IMR-90 (cell line): Measurements from ENCODE around the gene ULK2. TPM values are rescaled to one million over a fixed set of nuclear protein-coding genes. Genes with fewer than 3 reads are reported as not detected.

Experiments used
- ATAC-seq: fragments of 200-7000 bp; cut with Tn5 transposase; 2 replicates; pipeline ENCODE4 v1.9.1; 2020; ENCODE audit warnings: low read depth, mild to moderate bottlenecking, moderate library complexity
- BruUV-seq: library from RNA; stranded (reverse); fragments of 400-500 nt; replicated peaks from 2 replicates; lab custom pipeline; 2021; lab: Mats Ljungman, UMichigan
- CTCF ChIA-PET: fragments of 300-600 bp; formaldehyde crosslinking; extraction: SDS; loops from one replicate; lab custom pipeline; 2021; ENCODE audit warnings: antibody characterized with exemption; lab: Yijun Ruan, JAX
- POLR2A ChIA-PET: fragments of 300-600 bp; sonication (Branson Sonifier 250); formaldehyde crosslinking; loops from one replicate; lab custom pipeline; 2022; ENCODE audit warnings: antibody characterized with exemption; ENCODE audit not compliant: unreplicated experiment; lab: Charles Lee
- DNase-seq: peaks from one replicate; pipeline ENCODE4 v3.0.0; 2013
- H2AFZ ChIP-seq: replicated peaks from 2 replicates; pipeline ENCODE3; 2013; ENCODE audit warnings: low read length, mild to moderate bottlenecking; ENCODE audit not compliant: poor library complexity
- H2AK5ac ChIP-seq: 2 replicates; pipeline ENCODE4 v1.6.1; 2013; ENCODE audit warnings: low read depth, low read length, inconsistent platforms
- H2AK9ac ChIP-seq: replicated peaks from 2 replicates; pipeline ENCODE3; 2013; ENCODE audit warnings: mild to moderate bottlenecking, low read depth, low read length, moderate library complexity; ENCODE audit not compliant: poor library complexity
- H2BK120ac ChIP-seq: 2 replicates; pipeline ENCODE4 v1.6.1; 2013; ENCODE audit warnings: low read depth, low read length, inconsistent platforms
- H2BK15ac ChIP-seq: 3 replicates; pipeline ENCODE4 v1.6.1; 2013; ENCODE audit warnings: low read depth, low read length, inconsistent platforms
- H2BK20ac ChIP-seq: 2 replicates; pipeline ENCODE4 v1.6.1; 2013; ENCODE audit warnings: low read depth, mild to moderate bottlenecking, inconsistent platforms, low read length, moderate library complexity
- H2BK5ac ChIP-seq: 2 replicates; pipeline ENCODE4 v1.6.1; 2013; ENCODE audit warnings: mild to moderate bottlenecking, low read depth, low read length, inconsistent platforms; ENCODE audit not compliant: poor library complexity, severe bottlenecking
- H3K14ac ChIP-seq: replicated peaks from 2 replicates; pipeline ENCODE4 v1.6.1; 2013; ENCODE audit warnings: low read depth, low read length, inconsistent platforms
- H3K18ac ChIP-seq: 2 replicates; pipeline ENCODE4 v1.6.1; 2013; ENCODE audit warnings: low read depth, low read length, control low read depth
- H3K23ac ChIP-seq: 2 replicates; pipeline ENCODE4 v1.6.1; 2013; ENCODE audit warnings: low read depth, low read length, inconsistent platforms
- H3K27ac ChIP-seq: 2 replicates; pipeline ENCODE4 v1.5.1; 2013; ENCODE audit warnings: mild to moderate bottlenecking, control low read depth, low read length; ENCODE audit not compliant: insufficient read depth
- H3K27me3 ChIP-seq: 2 replicates; pipeline ENCODE4 v1.6.1; 2013; ENCODE audit warnings: low read length; ENCODE audit not compliant: control insufficient read depth, insufficient read depth
- H3K36me3 ChIP-seq: 2 replicates; pipeline ENCODE4 v1.6.1; 2013; ENCODE audit warnings: low read length, mixed read lengths; ENCODE audit not compliant: control insufficient read depth, insufficient read depth
- H3K4ac ChIP-seq: 2 replicates; pipeline ENCODE4 v1.6.1; 2013; ENCODE audit warnings: low read depth, low read length, inconsistent platforms
- H3K4me1 ChIP-seq: 2 replicates; pipeline ENCODE4 v1.6.1; 2013; ENCODE audit warnings: low read length, mixed read lengths; ENCODE audit not compliant: control insufficient read depth, insufficient read depth
- H3K4me2 ChIP-seq: 2 replicates; pipeline ENCODE4 v1.6.1; 2013; ENCODE audit warnings: low read depth, mild to moderate bottlenecking, control low read depth, low read length, moderate library complexity
- H3K4me3 ChIP-seq: 2 replicates; pipeline ENCODE4 v1.5.1; 2013; ENCODE audit warnings: low read depth, mild to moderate bottlenecking, control low read depth, low read length, moderate library complexity; ENCODE audit not compliant: insufficient read depth
- H3K56ac ChIP-seq: 2 replicates; pipeline ENCODE4 v1.6.1; 2013; ENCODE audit warnings: low read length, inconsistent platforms; ENCODE audit not compliant: insufficient read depth; ENCODE audit errors: extremely low read depth
- H3K79me1 ChIP-seq, 2 experiments: 2 replicates each; pipeline ENCODE4 v1.6.1; 2013; ENCODE audit warnings: low read length in 2 of 2, inconsistent platforms in 1 of 2, low read depth in 1 of 2
- H3K9ac ChIP-seq: 2 replicates; pipeline ENCODE4 v1.6.1; 2013; ENCODE audit warnings: low read depth, low read length, control low read depth
- H3K9me1 ChIP-seq: 2 replicates; pipeline ENCODE4 v1.6.1; 2013; ENCODE audit warnings: low read length, inconsistent platforms; ENCODE audit not compliant: insufficient read depth
- H3K9me3 ChIP-seq: 2 replicates; pipeline ENCODE4 v1.6.1; 2013; ENCODE audit warnings: low read length; ENCODE audit not compliant: control insufficient read depth, insufficient read depth
- H4K20me1 ChIP-seq: 2 replicates; pipeline ENCODE4 v1.6.1; 2013; ENCODE audit warnings: low read length, inconsistent platforms; ENCODE audit not compliant: insufficient read depth
- H4K5ac ChIP-seq: 2 replicates; pipeline ENCODE4 v1.6.1; 2013; ENCODE audit warnings: mild to moderate bottlenecking, low read depth, low read length, control low read depth
- H4K8ac ChIP-seq, 2 experiments: 2 replicates each; pipeline ENCODE4 v1.6.1; 2013; ENCODE audit warnings: low read depth in 2 of 2, low read length in 2 of 2, control low read depth in 1 of 2, inconsistent platforms in 1 of 2
- H4K91ac ChIP-seq: 2 replicates; pipeline ENCODE4 v1.6.1; 2013; ENCODE audit warnings: low read depth, low read length, inconsistent platforms; ENCODE audit not compliant: insufficient read depth
- BHLHE40 ChIP-seq: fragments of 150-350 bp; IDR thresholded peaks from 2 replicates; pipeline ENCODE4 v1.6.1; 2016; ENCODE audit warnings: mild to moderate bottlenecking, low read depth, low read length
- CEBPB ChIP-seq: IDR thresholded peaks from 2 replicates; pipeline ENCODE4 v1.6.1; 2012; ENCODE audit warnings: low read depth, low read length, improper control_type of control experiment
- MAFK ChIP-seq: IDR thresholded peaks from 2 replicates; pipeline ENCODE4 v1.6.1; 2012; ENCODE audit warnings: low read depth, low read length, improper control_type of control experiment
- MXI1 ChIP-seq: IDR thresholded peaks from 2 replicates; pipeline ENCODE4 v1.6.1; 2012; ENCODE audit warnings: low read depth, mild to moderate bottlenecking, low read length, moderate library complexity, borderline replicate concordance
- RCOR1 ChIP-seq: IDR thresholded peaks from 2 replicates; pipeline ENCODE4 v1.6.1; 2012; ENCODE audit warnings: mild to moderate bottlenecking, low read length, improper control_type of control experiment; ENCODE audit not compliant: insufficient replicate concordance
- SMC3 ChIP-seq: fragments of 150-350 bp; IDR thresholded peaks from 2 replicates; pipeline ENCODE4 v1.6.1; 2016; ENCODE audit warnings: low read depth, mild to moderate bottlenecking, antibody characterized with exemption, low read length, moderate library complexity
- USF2 ChIP-seq: fragments of 150-350 bp; IDR thresholded peaks from 2 replicates; pipeline ENCODE4 v1.6.1; 2017; ENCODE audit warnings: mild to moderate bottlenecking, antibody characterized with exemption, low read length, low read depth
- WGBS, 2 experiments: methylation state at CpG; one replicate each; pipeline versions ENCODE4 v1.1.5 to v1.1.7; 2013; ENCODE audit warnings: missing lambda C conversion rate in 2 of 2; ENCODE audit not compliant: insufficient read length in 1 of 2; ENCODE audit errors: extremely low coverage in 2 of 2; 5-methylcytosine and 5-hydroxymethylcytosine counted together
- dilution Hi-C: fragments of 300-500 bp; cut with HindIII; formaldehyde crosslinking; loops from one replicate; pipeline ENCODE4 v1.14.3; 2018; ENCODE audit warnings: low sequenced_read_pairs; ENCODE audit not compliant: unreplicated experiment
- in situ Hi-C: fragments of 300-500 bp; cut with MboI; formaldehyde crosslinking; loops from 3 replicates; pipeline ENCODE4 v1.14.3; 2019; ENCODE audit warnings: low sequenced_read_pairs, inconsistent platforms, mixed read lengths
- intact Hi-C: fragments of 100-400 bp; cut with micrococcal nuclease; formaldehyde crosslinking; loops from 2 replicates; pipeline ENCODE4 v1.10.0; 2022
- polyA plus RNA-seq, 3 experiments: library from polyadenylated mRNA; depleted of rRNA; stranded (reverse); fragments of >200 nt; gene quantifications; 2 replicates each; pipeline ENCODE4 v1.2.3, GENCODE V29; 2012; ENCODE audit warnings: low replicate concordance in 1 of 3
- total RNA-seq: library from RNA; depleted of rRNA; stranded (reverse); fragments of >200 nt; gene quantifications from 2 replicates; pipeline ENCODE4 v1.2.3, GENCODE V29; 2012
- TF ChIP-seq, protein P1 (sequence below): conservative IDR thresholded peaks from 2 replicates; pipeline ENCODE4 v1.5.1; 2012; ENCODE audit warnings: mild to moderate bottlenecking, low read depth, low read length, improper control_type of control experiment

ULK2 gene
- total and polyA plus RNA-seq, 2 of the 4 experiments (the other 2 are of a cell fraction) = 8.9 to 10.8 TPM

GRCh38 chr17:19727501-19728078 lies 140.1 kb downstream of the ULK2 start:
- Histone ChIP-seq H3K4ac (peak overlapping the region; percentile 75), H2AK5ac (peak overlapping the region; percentile 10), H2BK120ac (peak overlapping the region; percentile 78), H3K14ac (0 out of 2 replicates have a peak overlapping the region, but pooled peaks have one; percentile 28), H2BK20ac (peak overlapping the region; percentile 59), H2AFZ (peak overlapping the region; percentile 35), H3K18ac (peak overlapping the region; percentile 70), H3K79me1 (no peaks in the 10 kb centered on the region), H3K9ac (peak overlapping the region; percentile 16; the same call in 1 of the 2 replicates), H3K36me3 (no peaks in the 10 kb centered on the region), H4K91ac (peak overlapping the region; percentile 46; the same call in 1 of the 2 replicates), H3K56ac (no peak overlapping the region), H3K27ac (peak overlapping the region; percentile 88; the same call in 1 of the 2 replicates), H3K4me3 (no peak overlapping the region), H3K23ac (0 out of 2 replicates have a peak overlapping the region, but pooled peaks have one; percentile 50), H2AK9ac (no peak overlapping the region), H3K9me3 (peaks cover 2% of the 10 kb centered on the region; the same call in 1 of the 2 replicates), H2BK5ac (no peak overlapping the region), H3K4me1 (peaks cover 11% of the 10 kb centered on the region; the same call in 1 of the 2 replicates), H2BK15ac (no peak overlapping the region; the same call in 2 of the 3 replicates), H4K5ac (peak overlapping the region; percentile 76), H3K27me3 (peaks cover 20% of the 10 kb centered on the region), H4K8ac (peak overlapping the region in 1 of 2 experiments; percentile 67; a peak in 1 of 4 replicates), H3K9me1 (0 out of 2 replicates have a peak, but pooled peaks cover 4% of the 10 kb centered on the region), H3K4me2 (peak overlapping the region; percentile 3; the same call in 1 of the 2 replicates), H4K20me1 (no peaks in the 10 kb centered on the region)
- 61% methylated on average over 2 of the region's 4 CpGs; no CpG with 5 or more reads in 1 of the 2 experiments for WGBS, 2 experiments
- DNase-seq (peak; percentile 68), ATAC-seq (peak; percentile 59)
- TF ChIP-seq MAFK = no peak
- TF ChIP-seq CEBPB = no peak
- TF ChIP-seq, protein P1, sequence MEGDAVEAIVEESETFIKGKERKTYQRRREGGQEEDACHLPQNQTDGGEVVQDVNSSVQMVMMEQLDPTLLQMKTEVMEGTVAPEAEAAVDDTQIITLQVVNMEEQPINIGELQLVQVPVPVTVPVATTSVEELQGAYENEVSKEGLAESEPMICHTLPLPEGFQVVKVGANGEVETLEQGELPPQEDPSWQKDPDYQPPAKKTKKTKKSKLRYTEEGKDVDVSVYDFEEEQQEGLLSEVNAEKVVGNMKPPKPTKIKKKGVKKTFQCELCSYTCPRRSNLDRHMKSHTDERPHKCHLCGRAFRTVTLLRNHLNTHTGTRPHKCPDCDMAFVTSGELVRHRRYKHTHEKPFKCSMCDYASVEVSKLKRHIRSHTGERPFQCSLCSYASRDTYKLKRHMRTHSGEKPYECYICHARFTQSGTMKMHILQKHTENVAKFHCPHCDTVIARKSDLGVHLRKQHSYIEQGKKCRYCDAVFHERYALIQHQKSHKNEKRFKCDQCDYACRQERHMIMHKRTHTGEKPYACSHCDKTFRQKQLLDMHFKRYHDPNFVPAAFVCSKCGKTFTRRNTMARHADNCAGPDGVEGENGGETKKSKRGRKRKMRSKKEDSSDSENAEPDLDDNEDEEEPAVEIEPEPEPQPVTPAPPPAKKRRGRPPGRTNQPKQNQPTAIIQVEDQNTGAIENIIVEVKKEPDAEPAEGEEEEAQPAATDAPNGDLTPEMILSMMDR = no peak
- TF ChIP-seq SMC3 = no peak
- 0 out of 2 replicates have a peak, but pooled peaks have one; percentile 16 for TF ChIP-seq BHLHE40
- TF ChIP-seq RCOR1 = no peak
- TF ChIP-seq MXI1 = no peak
- peak; percentile 41; the same call in 1 of the 2 replicates for TF ChIP-seq USF2
- CTCF ChIA-PET = interaction anchor here (1.2 kb wide), 2 partner anchors 35 to 39 kb away, joined by 3 to 5 read pairs; no protein-coding TSS in a partner anchor
- in situ Hi-C loops = no loop called here
- dilution Hi-C loops = no loop called here
- no TSS peak for BruUV-seq
- POLR2A ChIA-PET = interaction anchor here (0.5 to 1.0 kb wide), 3 partner anchors 80 to 83 kb away, joined by 3 to 16 read pairs (median 7); no protein-coding TSS in a partner anchor
- intact Hi-C loops = no loop called here
